Adrenal gland (tissue), 5 donors: ENCODE data around the gene KIFC3.

Experiments used
- POLR2A ChIP-seq, 2 donors: fragments of 450-650 bp; IDR thresholded peaks; one replicate each; pipeline ENCODE4 v1.6.1; 2017; ENCODE audit warnings: antibody characterized with exemption in 2 of 2, mild to moderate bottlenecking in 2 of 2, moderate library complexity in 1 of 2
- TF ChIP-seq, protein P1 (sequence below), 6 experiments: fragments of 450-650 bp in 4 of 6; fragments of 200-600 bp in 2 of 6; sonication (generic) in 1 of 6; IDR thresholded peaks; 1 replicate in 5 of 6; 2 replicates in 1 of 6; pipeline versions ENCODE4 v1.5.1 to v1.8.0; 2016 to 2021; ENCODE audit warnings: antibody characterized with exemption in 6 of 6, mild to moderate bottlenecking in 2 of 6, moderate library complexity in 1 of 6
- donor health status: DM: no; HTN: no; CAD: no.

- TF ChIP-seq, protein P1, sequence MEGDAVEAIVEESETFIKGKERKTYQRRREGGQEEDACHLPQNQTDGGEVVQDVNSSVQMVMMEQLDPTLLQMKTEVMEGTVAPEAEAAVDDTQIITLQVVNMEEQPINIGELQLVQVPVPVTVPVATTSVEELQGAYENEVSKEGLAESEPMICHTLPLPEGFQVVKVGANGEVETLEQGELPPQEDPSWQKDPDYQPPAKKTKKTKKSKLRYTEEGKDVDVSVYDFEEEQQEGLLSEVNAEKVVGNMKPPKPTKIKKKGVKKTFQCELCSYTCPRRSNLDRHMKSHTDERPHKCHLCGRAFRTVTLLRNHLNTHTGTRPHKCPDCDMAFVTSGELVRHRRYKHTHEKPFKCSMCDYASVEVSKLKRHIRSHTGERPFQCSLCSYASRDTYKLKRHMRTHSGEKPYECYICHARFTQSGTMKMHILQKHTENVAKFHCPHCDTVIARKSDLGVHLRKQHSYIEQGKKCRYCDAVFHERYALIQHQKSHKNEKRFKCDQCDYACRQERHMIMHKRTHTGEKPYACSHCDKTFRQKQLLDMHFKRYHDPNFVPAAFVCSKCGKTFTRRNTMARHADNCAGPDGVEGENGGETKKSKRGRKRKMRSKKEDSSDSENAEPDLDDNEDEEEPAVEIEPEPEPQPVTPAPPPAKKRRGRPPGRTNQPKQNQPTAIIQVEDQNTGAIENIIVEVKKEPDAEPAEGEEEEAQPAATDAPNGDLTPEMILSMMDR (IDR thresholded peaks at IDR 0.05) = no peak
- no peak for TF ChIP-seq POLR2A (IDR thresholded peaks at IDR 0.05)
These were observed 49.5 kb downstream of the KIFC3 start for GRCh38 chr16:57752581-57753447.
